DND-41 (cell line): ENCODE measurements around the gene VIPR1.

Experiments used
- EZH2 ChIP-seq: IDR thresholded peaks from 3 replicates; pipeline ENCODE4 v1.6.1; 2012; ENCODE audit warnings: borderline replicate concordance, low read depth, mild to moderate bottlenecking, moderate library complexity, low read length, inconsistent platforms; ENCODE audit not compliant: severe bottlenecking
- TF ChIP-seq, protein P1 (sequence below): IDR thresholded peaks from 2 replicates; pipeline ENCODE4 v1.5.1; 2012; ENCODE audit warnings: borderline replicate concordance, low read length, moderate library complexity, mild to moderate bottlenecking; ENCODE audit not compliant: poor library complexity, severe bottlenecking; ENCODE audit errors: extremely low read depth

DNA sequence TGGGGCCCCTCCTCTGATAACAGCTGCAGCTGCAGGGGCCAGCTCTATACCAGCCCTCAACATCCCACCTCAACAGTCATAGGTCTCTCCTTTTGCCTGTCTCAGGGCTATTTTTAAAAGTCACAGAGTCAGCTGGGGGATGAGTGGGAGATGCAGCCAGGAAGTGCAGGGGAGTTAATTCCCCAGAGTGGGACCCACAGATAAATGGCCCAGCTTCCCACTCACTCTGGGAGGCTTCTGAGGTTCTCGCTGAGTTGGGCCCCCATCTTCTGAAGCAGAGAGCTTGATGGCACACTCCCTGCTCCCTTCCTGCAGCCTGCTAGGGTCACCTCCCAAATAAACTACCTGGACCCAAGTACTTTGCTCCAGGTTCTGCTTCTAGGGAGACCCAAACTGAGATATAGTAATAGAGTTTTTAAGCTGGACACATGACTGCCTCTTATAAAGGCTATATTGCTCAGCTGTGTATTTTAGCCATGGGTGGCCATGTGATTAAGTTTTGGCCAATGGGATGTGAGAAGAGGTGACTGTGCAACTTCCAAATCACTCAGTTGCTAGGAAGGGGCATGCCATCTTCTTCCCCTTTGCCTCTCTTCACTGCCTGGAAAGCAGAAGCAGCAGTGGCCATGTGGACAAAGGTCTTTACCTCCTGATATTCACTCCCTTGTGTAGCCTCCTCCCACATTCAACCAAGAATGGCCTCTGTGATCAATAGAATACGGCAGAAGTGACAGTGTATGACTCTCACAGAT lies 15.5 kb upstream of the VIPR1 start:
- TF ChIP-seq, protein P1, sequence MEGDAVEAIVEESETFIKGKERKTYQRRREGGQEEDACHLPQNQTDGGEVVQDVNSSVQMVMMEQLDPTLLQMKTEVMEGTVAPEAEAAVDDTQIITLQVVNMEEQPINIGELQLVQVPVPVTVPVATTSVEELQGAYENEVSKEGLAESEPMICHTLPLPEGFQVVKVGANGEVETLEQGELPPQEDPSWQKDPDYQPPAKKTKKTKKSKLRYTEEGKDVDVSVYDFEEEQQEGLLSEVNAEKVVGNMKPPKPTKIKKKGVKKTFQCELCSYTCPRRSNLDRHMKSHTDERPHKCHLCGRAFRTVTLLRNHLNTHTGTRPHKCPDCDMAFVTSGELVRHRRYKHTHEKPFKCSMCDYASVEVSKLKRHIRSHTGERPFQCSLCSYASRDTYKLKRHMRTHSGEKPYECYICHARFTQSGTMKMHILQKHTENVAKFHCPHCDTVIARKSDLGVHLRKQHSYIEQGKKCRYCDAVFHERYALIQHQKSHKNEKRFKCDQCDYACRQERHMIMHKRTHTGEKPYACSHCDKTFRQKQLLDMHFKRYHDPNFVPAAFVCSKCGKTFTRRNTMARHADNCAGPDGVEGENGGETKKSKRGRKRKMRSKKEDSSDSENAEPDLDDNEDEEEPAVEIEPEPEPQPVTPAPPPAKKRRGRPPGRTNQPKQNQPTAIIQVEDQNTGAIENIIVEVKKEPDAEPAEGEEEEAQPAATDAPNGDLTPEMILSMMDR: no peak
- TF ChIP-seq EZH2: no peak
